NCI-H82 treated with DMSO at 0.1 percent for 48 hours (cell line): ENCODE measurements around the gene UNC5B.
A peak's percentile ranks its signal among the peaks of the same experiment; 100 is the strongest.

Source experiments
- DNase-seq: peaks from one replicate; lab custom pipeline; 2025; ENCODE audit not compliant: unreplicated experiment; lab: John Stamatoyannopoulos, UW

The UNC5B gene

GRCh38 chr10:71222601-71223346, 10.4 kb downstream of the UNC5B start:
- peak; percentile 50 for DNase-seq

- DNase-seq: no peak
Measured at GRCh38 chr10:71223347-71224058, 11.1 kb downstream of the UNC5B start.

- no peak for DNase-seq
Measured at GRCh38 chr10:71225291-71226058, 13.1 kb downstream of the UNC5B start.

- no peak for DNase-seq
Measured at GRCh38 chr10:71228875-71229675, 16.7 kb downstream of the UNC5B start.

- DNase-seq: no peak
Measured at GRCh38 chr10:71229726-71230655, 17.6 kb downstream of the UNC5B start.

GRCh38 chr10:71230656-71231025, 18.3 kb downstream of the UNC5B start:
- no peak for DNase-seq

- DNase-seq: no peak
Measured at GRCh38 chr10:71231206-71231605, 18.8 kb downstream of the UNC5B start.

- DNase-seq: no peak
Measured at GRCh38 chr10:71232089-71232998, 20.0 kb downstream of the UNC5B start.

GRCh38 chr10:71233482-71233892, 21.1 kb downstream of the UNC5B start:
- DNase-seq: no peak

GRCh38 chr10:71234004-71234894, 21.9 kb downstream of the UNC5B start:
- DNase-seq: no peak

- no peak for DNase-seq
Measured at GRCh38 chr10:71234970-71235685, 22.8 kb downstream of the UNC5B start.

GRCh38 chr10:71235808-71236207, 23.4 kb downstream of the UNC5B start:
- DNase-seq: no peak

- no peak for DNase-seq
Measured at GRCh38 chr10:71236286-71236685, 23.9 kb downstream of the UNC5B start.

- DNase-seq: no peak
Measured at GRCh38 chr10:71236822-71237682, 24.7 kb downstream of the UNC5B start.

GRCh38 chr10:71237843-71238623, 25.7 kb downstream of the UNC5B start:
- DNase-seq: no peak

- DNase-seq: no peak
Measured at GRCh38 chr10:71238626-71239025, 26.3 kb downstream of the UNC5B start.
